ENCODE results near the gene GGN.
"Not testable (repeated sequence)": the region's sequence is repeated elsewhere in the genome, so short reads cannot be mapped to it uniquely, and the experiment has no call there.

DNA sequence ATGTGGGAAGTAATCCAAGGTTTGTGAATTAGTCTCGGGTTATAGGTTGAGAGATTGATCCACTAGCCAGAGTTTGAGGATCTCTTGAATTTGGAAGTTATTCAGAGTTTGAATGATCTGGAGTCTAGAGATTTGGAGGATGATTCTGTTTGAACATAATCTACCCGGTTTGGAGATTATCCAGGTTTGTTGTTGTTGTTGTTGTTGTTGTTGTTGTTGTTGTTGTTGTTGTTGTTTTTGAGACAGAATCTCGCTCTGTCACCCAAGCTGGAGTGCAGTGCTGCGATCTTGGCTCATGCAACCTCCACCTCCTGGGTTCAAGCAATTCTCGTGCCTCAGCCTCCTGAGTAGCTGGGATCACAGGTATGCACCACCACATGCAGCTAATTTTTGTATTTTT lies 24.1 kb upstream of the GGN start:
- not testable (repeated sequence) for TF ChIP-seq JUND (IDR thresholded peaks at IDR 0.05); SP1 (IDR thresholded peaks at IDR 0.05; ENCODE audit: low read depth); POLR2A (IDR thresholded peaks at IDR 0.05; ENCODE audit: borderline replicate concordance, extremely low read depth, insufficient read depth, insufficient read length); ATF3 (IDR thresholded peaks at IDR 0.05); FOSL1 (IDR thresholded peaks at IDR 0.05; ENCODE audit: low read depth); MAX (IDR thresholded peaks at IDR 0.05); EZH2 (IDR thresholded peaks at IDR 0.05); RAD21 (IDR thresholded peaks at IDR 0.05; ENCODE audit: low read depth); POLR2AphosphoS5 (IDR thresholded peaks at IDR 0.05; ENCODE audit: low read depth, low read length); ELF1 (IDR thresholded peaks at IDR 0.05; ENCODE audit: borderline replicate concordance, low read depth)
- TF ChIP-seq, protein P1, sequence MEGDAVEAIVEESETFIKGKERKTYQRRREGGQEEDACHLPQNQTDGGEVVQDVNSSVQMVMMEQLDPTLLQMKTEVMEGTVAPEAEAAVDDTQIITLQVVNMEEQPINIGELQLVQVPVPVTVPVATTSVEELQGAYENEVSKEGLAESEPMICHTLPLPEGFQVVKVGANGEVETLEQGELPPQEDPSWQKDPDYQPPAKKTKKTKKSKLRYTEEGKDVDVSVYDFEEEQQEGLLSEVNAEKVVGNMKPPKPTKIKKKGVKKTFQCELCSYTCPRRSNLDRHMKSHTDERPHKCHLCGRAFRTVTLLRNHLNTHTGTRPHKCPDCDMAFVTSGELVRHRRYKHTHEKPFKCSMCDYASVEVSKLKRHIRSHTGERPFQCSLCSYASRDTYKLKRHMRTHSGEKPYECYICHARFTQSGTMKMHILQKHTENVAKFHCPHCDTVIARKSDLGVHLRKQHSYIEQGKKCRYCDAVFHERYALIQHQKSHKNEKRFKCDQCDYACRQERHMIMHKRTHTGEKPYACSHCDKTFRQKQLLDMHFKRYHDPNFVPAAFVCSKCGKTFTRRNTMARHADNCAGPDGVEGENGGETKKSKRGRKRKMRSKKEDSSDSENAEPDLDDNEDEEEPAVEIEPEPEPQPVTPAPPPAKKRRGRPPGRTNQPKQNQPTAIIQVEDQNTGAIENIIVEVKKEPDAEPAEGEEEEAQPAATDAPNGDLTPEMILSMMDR (IDR thresholded peaks at IDR 0.05 in 2 of 3, conservative IDR thresholded peaks at IDR 0.05 in 1 of 3; ENCODE audit: borderline replicate concordance in 1 of 3, insufficient read depth in 1 of 3, low read depth in 2 of 3, low read length in 2 of 3): not testable (repeated sequence)
- TF ChIP-seq, protein P2, sequence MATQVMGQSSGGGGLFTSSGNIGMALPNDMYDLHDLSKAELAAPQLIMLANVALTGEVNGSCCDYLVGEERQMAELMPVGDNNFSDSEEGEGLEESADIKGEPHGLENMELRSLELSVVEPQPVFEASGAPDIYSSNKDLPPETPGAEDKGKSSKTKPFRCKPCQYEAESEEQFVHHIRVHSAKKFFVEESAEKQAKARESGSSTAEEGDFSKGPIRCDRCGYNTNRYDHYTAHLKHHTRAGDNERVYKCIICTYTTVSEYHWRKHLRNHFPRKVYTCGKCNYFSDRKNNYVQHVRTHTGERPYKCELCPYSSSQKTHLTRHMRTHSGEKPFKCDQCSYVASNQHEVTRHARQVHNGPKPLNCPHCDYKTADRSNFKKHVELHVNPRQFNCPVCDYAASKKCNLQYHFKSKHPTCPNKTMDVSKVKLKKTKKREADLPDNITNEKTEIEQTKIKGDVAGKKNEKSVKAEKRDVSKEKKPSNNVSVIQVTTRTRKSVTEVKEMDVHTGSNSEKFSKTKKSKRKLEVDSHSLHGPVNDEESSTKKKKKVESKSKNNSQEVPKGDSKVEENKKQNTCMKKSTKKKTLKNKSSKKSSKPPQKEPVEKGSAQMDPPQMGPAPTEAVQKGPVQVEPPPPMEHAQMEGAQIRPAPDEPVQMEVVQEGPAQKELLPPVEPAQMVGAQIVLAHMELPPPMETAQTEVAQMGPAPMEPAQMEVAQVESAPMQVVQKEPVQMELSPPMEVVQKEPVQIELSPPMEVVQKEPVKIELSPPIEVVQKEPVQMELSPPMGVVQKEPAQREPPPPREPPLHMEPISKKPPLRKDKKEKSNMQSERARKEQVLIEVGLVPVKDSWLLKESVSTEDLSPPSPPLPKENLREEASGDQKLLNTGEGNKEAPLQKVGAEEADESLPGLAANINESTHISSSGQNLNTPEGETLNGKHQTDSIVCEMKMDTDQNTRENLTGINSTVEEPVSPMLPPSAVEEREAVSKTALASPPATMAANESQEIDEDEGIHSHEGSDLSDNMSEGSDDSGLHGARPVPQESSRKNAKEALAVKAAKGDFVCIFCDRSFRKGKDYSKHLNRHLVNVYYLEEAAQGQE (IDR thresholded peaks at IDR 0.05; ENCODE audit: low read depth): not testable (repeated sequence)

Measured in HCT116 (cell line).